ENCODE measurements around the gene MS4A15. TPM values are rescaled to one million over a fixed set of nuclear protein-coding genes. Genes with fewer than 3 reads are reported as not detected.

Gene MS4A15
- polyA plus RNA-seq, 1 donor from 2014 or later: not detected

GRCh38 chr11:60777572-60777971 lies 20.9 kb downstream of the MS4A15 start:
- no peak overlapping the region for H3K4me3 Mint-ChIP-seq
- H3K4me1 Mint-ChIP-seq: peaks cover 5 to 7% (median 5%) of the 10 kb centered on the region in 3 donors
- H3K27me3 Mint-ChIP-seq: peaks cover 8% of the 10 kb centered on the region
- H3K27ac Mint-ChIP-seq: no peak overlapping the region
- no peaks in the 10 kb centered on the region for H3K9me3 Mint-ChIP-seq
- no peaks in the 10 kb centered on the region for H3K36me3 Mint-ChIP-seq

GRCh38 chr11:60780065-60780464 lies 23.4 kb downstream of the MS4A15 start:
- Mint-ChIP-seq H3K4me3 (peak overlapping the region in 1 of 4 donors; percentile 29), H3K27ac (no peak overlapping the region), H3K9me3 (no peaks in the 10 kb centered on the region), H3K36me3 (no peaks in the 10 kb centered on the region), H3K27me3 (peaks cover 8% of the 10 kb centered on the region), H3K4me1 (peaks cover 2 to 5% (median 4%) of the 10 kb centered on the region in 3 donors)

GRCh38 chr11:60780774-60781173 lies 24.1 kb downstream of the MS4A15 start:
- Mint-ChIP-seq H3K4me1 (no peaks in the 10 kb centered on the region), H3K36me3 (no peaks in the 10 kb centered on the region), H3K4me3 (no peak overlapping the region), H3K27ac (no peak overlapping the region), H3K9me3 (no peaks in the 10 kb centered on the region), H3K27me3 (peaks cover 5% of the 10 kb centered on the region)

- H3K36me3 Mint-ChIP-seq: no peaks in the 10 kb centered on the region
- H3K27me3 Mint-ChIP-seq: peaks cover 5% of the 10 kb centered on the region
- H3K9me3 Mint-ChIP-seq: no peaks in the 10 kb centered on the region
- H3K27ac Mint-ChIP-seq: no peak overlapping the region
- no peaks in the 10 kb centered on the region for H3K4me1 Mint-ChIP-seq
- no peak overlapping the region for H3K4me3 Mint-ChIP-seq
Observed at GRCh38 chr11:60781286-60781980, 24.8 kb downstream of the MS4A15 start.

- Mint-ChIP-seq H3K4me1 (no peaks in the 10 kb centered on the region), H3K27me3 (peaks cover 5% of the 10 kb centered on the region), H3K9me3 (no peaks in the 10 kb centered on the region), H3K27ac (no peak overlapping the region), H3K36me3 (no peaks in the 10 kb centered on the region), H3K4me3 (no peak overlapping the region)
Observed at GRCh38 chr11:60781981-60782316, 25.3 kb downstream of the MS4A15 start.

- H3K27me3 Mint-ChIP-seq: peaks cover 2% of the 10 kb centered on the region
- H3K27ac Mint-ChIP-seq: no peak overlapping the region
- no peak overlapping the region for H3K4me3 Mint-ChIP-seq
- H3K36me3 Mint-ChIP-seq: no peaks in the 10 kb centered on the region
- no peaks in the 10 kb centered on the region for H3K9me3 Mint-ChIP-seq
- no peaks in the 10 kb centered on the region for H3K4me1 Mint-ChIP-seq
Observed at GRCh38 chr11:60782393-60783140, 25.9 kb downstream of the MS4A15 start.

GRCh38 chr11:60783141-60783484 lies 26.4 kb downstream of the MS4A15 start:
- Mint-ChIP-seq H3K27ac (no peak overlapping the region), H3K9me3 (no peaks in the 10 kb centered on the region), H3K36me3 (no peaks in the 10 kb centered on the region), H3K4me3 (no peak overlapping the region), H3K4me1 (no peaks in the 10 kb centered on the region), H3K27me3 (no peaks in the 10 kb centered on the region)

- no peak overlapping the region for H3K4me3 Mint-ChIP-seq
- no peaks in the 10 kb centered on the region for H3K36me3 Mint-ChIP-seq
- H3K27me3 Mint-ChIP-seq: no peaks in the 10 kb centered on the region
- no peaks in the 10 kb centered on the region for H3K9me3 Mint-ChIP-seq
- H3K4me1 Mint-ChIP-seq: no peaks in the 10 kb centered on the region
- no peak overlapping the region for H3K27ac Mint-ChIP-seq
Observed at GRCh38 chr11:60783911-60784310, 27.2 kb downstream of the MS4A15 start.

GRCh38 chr11:60785136-60785535 lies 28.5 kb downstream of the MS4A15 start, which contains the start of gene MS4A10:
Gene MS4A10, plus strand, starts transcription at chr11:60785333. Its CDS starts 5,003 bp downstream, at chr11:60790336.
- H3K27ac Mint-ChIP-seq: no peak within 1 kb of the TSS
- no peaks in the 10 kb centered on the region for H3K36me3 Mint-ChIP-seq
- H3K4me3 Mint-ChIP-seq: peak within 1 kb of the TSS in 1 of 4 donors; percentile 17
- H3K27me3 Mint-ChIP-seq: no peaks in the 10 kb centered on the region
- no peaks in the 10 kb centered on the region for H3K4me1 Mint-ChIP-seq
- H3K9me3 Mint-ChIP-seq: no peaks in the 10 kb centered on the region

- no peaks in the 10 kb centered on the region for H3K9me3 Mint-ChIP-seq
- H3K27me3 Mint-ChIP-seq: no peaks in the 10 kb centered on the region
- peak overlapping the region in 1 of 4 donors; percentile 17 for H3K4me3 Mint-ChIP-seq
- no peak overlapping the region for H3K27ac Mint-ChIP-seq
- H3K36me3 Mint-ChIP-seq: no peaks in the 10 kb centered on the region
- no peaks in the 10 kb centered on the region for H3K4me1 Mint-ChIP-seq
Observed at GRCh38 chr11:60785806-60786361, 29.2 kb downstream of the MS4A15 start.

GRCh38 chr11:60786811-60787567 lies 30.3 kb downstream of the MS4A15 start:
- Mint-ChIP-seq H3K36me3 (no peaks in the 10 kb centered on the region), H3K27me3 (no peaks in the 10 kb centered on the region), H3K27ac (peak overlapping the region in 1 of 3 donors; percentile 8), H3K9me3 (no peaks in the 10 kb centered on the region), H3K4me3 (no peak overlapping the region), H3K4me1 (no peaks in the 10 kb centered on the region)

GRCh38 chr11:60788401-60789125 lies 31.9 kb downstream of the MS4A15 start:
- Mint-ChIP-seq H3K27ac (peak overlapping the region in 1 of 3 donors; percentile 35), H3K4me3 (no peak overlapping the region), H3K4me1 (no peaks in the 10 kb centered on the region), H3K9me3 (no peaks in the 10 kb centered on the region), H3K36me3 (no peaks in the 10 kb centered on the region), H3K27me3 (no peaks in the 10 kb centered on the region)

GRCh38 chr11:60790726-60791125 lies 34.1 kb downstream of the MS4A15 start:
- H3K4me3 Mint-ChIP-seq: no peak overlapping the region
- no peak overlapping the region for H3K27ac Mint-ChIP-seq
- H3K4me1 Mint-ChIP-seq: no peaks in the 10 kb centered on the region
- no peaks in the 10 kb centered on the region for H3K9me3 Mint-ChIP-seq
- H3K36me3 Mint-ChIP-seq: no peaks in the 10 kb centered on the region
- H3K27me3 Mint-ChIP-seq: peaks cover 1% of the 10 kb centered on the region

- H3K9me3 Mint-ChIP-seq: no peaks in the 10 kb centered on the region
- H3K27me3 Mint-ChIP-seq: peaks cover 2% of the 10 kb centered on the region
- H3K4me3 Mint-ChIP-seq: no peak overlapping the region
- H3K36me3 Mint-ChIP-seq: no peaks in the 10 kb centered on the region
- H3K4me1 Mint-ChIP-seq: no peaks in the 10 kb centered on the region
- H3K27ac Mint-ChIP-seq: no peak overlapping the region
Observed at GRCh38 chr11:60791153-60791933, 34.7 kb downstream of the MS4A15 start.
